SH-SY5Y (cell line): ENCODE data around the gene LBR.

ENCODE experiments used
- GATA2 ChIP-seq: IDR thresholded peaks from 2 replicates; pipeline ENCODE4 v1.6.1; 2011; ENCODE audit warnings: mild to moderate bottlenecking, low read depth, low read length
- GATA3 ChIP-seq: IDR thresholded peaks from 2 replicates; pipeline ENCODE4 v1.6.1; 2011; ENCODE audit warnings: low read depth, mild to moderate bottlenecking, low read length, moderate library complexity

The LBR gene

DNA sequence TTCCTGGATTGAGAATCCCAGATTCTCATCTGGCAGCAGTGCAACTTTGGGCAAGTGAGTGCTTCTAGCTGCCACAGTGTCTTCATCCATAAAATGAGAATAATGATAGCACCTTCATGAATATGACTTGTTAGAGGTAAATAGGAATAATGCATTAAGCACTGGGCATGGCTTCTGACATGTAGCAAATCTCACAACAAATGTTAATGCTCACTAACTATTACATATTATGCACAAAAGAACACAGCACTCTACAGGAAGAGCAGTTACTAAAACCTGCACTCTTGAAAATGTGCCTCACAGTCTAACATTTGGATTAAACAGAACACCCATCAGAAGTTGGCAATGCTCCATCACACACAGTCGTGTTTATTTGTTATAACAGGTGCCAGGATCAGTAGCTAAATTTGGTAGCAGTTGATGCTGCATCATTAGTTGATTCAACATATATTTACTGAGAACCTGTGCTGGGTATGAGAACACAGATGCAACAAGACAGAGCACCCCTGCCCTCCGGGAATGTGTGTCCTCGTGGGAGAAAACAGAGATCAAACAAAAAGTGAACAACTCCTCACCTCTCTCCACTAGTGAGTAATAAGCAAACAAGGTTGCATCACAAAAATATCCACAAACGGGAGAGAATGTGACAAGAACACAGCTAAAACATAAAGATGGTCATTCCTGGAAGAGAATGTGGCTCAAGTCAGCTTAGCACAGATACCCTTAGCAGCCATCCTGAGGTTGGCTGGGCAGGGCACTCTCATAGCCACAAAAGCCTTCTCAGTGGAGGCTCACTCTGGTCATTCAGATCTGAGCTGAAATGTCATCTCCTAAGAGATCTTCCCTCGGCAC, 26.2 kb upstream of the LBR start:
- no peak for TF ChIP-seq GATA2
- no peak for TF ChIP-seq GATA3

DNA sequence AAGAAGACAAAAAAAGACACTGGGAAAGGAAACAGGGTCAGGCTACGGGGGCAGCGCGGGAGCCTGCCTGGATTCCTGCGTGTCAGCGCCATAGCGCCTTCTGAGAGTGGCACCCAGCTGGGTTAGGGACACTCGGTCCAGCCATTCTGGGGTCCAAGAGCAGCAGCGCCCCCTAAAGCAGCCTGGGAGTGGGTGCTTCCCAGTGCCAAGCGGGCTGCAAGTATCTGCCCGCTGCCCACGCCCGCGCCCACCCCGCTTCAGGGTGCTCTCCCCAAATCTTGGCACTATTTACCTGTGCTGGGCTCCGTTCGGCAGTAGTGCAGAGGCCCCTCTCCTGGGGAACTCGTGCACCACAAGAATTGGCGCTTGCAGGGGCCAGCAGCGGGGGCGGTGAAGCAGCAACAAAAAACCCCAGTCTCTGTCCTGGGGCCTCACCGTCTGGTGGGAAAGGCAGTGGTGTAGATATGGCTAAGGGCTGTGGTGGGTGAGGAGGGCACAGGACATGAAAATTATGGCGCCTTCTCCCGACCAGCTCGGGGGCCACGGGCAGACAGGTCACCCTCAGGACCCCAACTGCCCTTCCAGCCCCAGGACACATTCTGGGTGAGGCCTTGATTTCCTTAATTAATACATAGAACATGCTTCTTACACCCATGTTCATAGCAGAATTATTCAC, 24.1 kb upstream of the LBR start:
- no peak for TF ChIP-seq GATA3
- no peak for TF ChIP-seq GATA2

DNA sequence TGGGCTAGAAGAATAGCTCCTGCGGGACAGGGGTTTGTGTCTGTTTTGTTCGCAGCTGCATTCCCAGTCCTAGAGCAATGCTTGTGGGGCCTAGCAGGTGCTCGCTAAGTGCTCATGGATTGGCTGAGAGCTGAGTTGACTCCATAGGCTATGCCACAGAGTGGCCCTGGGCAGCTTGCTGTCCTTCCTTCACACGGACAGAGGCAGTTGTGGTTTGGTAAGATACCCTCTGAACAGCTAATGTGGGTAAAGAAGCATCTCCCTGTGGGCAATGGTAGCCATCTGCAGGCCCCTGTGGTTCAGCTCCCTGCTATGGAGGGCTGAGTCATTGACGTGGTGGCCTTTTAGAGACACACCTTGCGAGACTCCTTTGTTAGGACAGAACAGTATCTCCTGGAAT, 23.5 kb upstream of the LBR start:
- TF ChIP-seq GATA2 (no peak), GATA3 (no peak)

DNA sequence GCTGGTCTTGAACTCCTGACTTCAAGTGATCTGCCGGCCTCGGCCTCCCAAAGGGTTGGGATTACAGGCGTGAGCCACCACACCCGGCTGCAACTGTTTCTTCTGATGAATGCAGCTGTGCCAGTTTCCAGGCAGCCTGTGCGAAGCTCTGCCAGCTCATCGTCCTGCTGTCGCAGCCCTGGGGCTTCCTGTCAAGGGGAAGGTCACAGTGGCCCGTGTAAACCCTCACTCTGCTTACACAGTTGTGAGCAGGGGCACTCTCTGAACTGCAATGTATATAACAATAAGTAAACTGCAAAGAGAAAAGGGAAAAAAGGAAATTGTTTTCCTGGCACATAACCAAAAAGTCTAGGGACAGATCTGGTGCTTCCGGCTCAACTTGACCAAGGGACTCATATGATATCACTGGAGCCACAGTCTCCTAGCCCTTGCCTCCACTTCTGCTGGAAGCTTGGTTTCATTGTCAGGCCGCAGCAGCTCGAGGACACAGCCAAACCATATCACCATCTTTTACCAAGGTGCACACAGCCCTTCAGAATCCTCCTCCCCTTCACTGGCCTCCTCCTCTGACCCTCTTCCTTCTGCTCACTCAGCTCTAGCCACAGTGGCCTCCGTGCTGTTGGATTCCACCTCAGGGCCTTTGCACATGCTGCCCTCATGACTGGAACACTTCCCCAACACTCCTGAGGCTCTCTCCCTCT, 22.8 kb upstream of the LBR start:
- TF ChIP-seq GATA2 (no peak), GATA3 (no peak)

DNA sequence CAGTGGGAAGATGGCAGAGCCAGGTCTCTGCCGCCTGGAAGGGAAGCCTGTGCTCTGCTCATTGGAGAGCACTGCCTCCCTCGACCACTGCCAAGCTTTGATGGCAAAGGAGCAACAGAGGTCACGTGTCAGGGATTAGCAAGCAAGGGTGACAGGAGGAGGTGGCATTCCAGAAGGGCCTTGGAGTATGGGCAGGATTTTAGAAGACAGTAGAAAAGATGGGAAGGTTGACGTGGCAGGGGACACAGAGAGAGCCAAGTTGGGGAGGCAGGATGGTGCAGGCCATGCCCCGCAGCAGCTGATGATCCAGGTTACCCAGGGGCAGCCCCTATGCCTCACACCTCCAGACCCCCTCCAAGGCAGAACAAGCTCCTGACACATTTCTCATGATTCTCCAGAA, 21.9 kb upstream of the LBR start:
- no peak for TF ChIP-seq GATA2
- TF ChIP-seq GATA3, result no peak

DNA sequence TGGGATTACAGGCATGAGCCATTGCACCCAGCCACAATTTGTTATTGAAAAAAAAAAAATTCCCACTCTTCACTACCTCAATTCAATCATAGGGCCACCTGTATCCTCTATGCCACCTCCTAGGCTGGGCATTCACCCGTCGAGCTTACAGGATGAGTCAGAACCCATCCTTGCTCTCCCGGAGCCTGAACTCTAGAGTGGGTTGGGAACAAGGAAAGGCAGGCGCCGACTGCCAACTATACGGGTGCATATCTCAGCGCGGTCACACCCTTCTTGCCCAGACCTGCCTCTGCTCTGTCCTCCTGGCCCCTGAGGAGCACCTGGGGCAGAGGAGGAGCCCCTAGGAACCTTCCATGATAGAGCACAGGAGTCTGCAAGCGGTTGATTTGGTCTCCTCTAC, 21.4 kb upstream of the LBR start:
- TF ChIP-seq GATA2, result no peak
- no peak for TF ChIP-seq GATA3

DNA sequence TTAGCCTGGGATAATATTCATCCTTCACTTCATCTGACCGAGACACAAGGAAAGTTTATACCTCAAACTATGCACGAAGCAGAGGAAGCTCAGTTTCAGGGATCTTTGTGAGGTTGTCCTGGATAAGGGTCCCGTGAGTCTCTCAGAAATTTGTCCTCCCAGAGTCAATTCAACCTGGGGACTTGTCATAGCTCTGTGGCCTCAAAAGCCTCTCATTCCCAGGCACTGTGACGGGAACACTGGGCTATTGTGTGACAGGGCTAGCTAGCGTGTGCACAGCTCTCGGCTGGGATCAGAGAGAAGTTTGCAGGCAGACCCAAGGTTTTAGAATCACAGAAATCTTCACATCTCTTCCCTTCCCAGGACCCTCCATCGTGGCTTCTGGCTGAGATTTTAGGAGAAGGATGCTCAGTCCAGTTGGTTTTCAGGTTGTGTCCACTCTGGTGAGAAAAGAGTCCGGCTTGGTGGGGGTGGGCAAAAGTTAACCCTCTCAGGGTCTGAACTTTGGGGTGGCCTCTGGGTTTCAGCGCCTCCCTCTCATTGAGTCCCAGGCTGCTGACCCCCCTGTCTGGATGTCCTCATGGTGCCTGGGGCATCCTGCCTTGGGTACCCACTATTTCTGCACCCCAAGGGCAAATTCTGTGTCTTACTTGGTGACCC, 20.4 kb upstream of the LBR start:
- no peak for TF ChIP-seq GATA2
- no peak for TF ChIP-seq GATA3

DNA sequence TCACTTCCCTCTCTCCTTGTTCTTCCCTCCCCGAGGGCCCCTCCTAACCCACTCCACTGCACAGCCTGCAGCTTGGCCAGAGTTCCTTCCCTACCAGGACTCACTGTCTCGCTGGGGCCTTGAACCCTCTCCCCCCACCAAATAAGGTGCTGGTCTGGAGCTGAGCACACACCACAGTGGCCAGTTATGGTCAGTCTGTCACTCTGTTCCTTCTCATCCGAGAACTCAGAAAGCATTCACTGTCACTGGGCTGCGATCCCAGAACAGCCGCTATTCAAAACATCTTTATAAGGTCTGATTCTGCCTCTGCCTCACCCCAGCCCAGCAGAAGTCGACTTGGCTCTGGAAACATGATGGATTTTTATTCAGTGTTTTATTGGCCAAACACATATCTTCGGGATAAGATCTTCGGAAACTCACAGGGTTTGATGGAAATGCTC, 19.8 kb upstream of the LBR start:
- no peak for TF ChIP-seq GATA2
- no peak for TF ChIP-seq GATA3

DNA sequence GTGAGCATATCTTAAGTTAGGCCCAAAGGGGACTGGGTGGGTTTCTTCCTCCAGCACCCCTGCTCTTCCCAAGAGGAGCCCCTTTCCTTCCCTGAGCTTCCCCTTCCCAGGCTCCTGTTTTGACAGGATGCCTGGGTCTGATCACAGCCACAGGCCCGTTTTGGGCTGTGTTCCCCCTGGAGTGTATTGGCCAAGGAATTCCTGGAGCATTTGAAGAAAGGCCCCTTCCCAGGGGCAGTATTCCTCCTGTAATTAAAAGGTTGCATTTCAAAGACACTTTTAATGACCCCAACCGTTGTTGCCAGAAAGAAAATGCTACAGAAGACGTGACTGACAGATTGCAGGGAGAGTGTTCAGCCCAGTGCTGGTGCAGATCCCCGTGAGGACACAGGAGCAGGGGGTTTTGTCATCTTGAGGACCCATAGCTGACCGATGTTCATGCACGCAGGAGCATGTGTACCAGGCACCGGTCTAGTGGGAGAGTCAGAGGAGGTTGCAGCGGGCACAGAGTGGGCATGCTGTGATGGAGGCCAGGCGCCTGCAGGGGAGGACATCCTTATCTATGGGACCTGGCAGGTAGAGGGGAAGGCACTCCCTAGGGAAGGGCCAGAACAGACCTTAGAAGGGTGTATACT, 19.3 kb upstream of the LBR start:
- TF ChIP-seq GATA3 (no peak), GATA2 (no peak)

DNA sequence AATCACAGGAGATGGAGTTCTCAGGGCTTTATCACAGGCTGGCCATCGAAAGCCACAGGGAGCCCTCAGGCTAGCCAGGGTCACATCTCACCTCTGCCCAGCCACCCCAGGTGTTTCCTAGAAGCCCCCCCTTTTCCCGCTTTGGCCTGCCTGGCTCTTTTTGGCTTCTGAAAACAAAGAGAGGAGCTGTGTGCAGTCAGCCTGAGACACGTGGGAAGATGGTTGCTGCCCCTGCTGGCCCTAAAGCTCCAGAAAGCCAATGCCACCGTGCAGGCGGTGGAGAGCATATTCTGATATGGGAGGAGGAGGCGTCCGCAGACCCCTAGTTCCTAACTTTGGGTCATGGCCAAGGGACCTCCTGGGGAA, 18.7 kb upstream of the LBR start:
- TF ChIP-seq GATA2 (no peak), GATA3 (no peak)

DNA sequence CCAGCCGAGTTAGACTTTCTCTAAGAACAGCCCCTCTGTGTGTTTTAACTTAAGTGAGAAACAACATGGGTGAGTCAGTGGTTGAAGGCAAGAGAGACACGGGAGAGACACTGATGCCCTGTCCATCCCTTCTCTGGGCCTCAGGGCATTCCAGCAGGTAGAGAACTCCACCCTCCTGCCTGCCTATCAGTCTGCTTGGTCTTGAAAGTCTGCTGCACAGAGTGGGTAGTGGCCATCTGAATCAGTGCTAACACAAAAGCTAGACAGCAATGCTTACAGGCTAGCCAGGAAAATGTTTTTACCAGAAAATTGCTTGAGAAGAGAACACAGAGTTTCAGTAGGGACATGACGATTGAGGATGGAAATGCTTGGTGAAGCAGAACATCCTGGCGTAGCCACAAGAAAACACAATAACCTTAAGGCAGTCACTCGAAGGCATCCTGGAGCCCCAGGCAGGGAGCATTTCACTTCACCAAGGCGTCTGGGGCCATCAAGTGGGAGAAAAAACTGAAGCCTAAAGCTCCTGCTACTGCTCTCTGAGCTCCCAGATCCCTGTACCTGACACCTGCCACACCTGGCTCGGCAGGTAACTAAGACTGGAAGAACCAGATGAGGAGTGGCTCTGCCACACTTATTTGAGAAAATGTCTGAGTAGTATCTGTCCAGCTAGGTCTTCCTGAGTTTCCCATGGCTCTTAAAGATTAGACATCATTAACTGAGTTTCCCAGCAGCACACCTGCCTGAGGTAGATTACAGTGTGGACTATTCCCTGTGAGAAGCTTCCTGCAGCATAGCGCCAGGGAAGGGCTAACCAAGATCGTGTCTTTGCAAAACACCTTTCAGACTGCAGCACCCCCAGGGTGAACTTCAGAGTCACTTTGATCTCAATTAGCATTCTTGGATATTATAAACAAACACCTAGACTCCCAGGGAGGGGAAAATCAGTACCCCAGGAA, 18.1 kb upstream of the LBR start:
- no peak for TF ChIP-seq GATA2
- TF ChIP-seq GATA3, result no peak

DNA sequence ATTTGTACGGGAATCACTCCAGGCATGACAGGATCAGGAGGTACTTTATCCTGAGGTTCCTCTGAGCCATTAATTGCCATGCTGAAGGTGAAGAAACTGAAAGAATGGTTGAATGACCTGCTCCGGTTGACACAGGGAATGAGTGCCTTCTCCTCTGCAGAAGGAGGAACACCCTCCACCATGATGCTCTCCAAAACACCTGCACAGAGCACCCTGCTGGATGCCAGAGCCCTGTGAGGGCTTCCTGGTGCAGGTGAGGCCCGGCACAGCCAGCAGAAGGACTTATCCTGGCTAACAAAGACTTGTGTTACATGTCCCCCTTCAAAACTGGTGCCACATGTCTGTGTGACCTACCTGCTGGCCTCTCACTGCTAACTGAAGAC, 14.3 kb upstream of the LBR start:
- no peak for TF ChIP-seq GATA2
- no peak for TF ChIP-seq GATA3

DNA sequence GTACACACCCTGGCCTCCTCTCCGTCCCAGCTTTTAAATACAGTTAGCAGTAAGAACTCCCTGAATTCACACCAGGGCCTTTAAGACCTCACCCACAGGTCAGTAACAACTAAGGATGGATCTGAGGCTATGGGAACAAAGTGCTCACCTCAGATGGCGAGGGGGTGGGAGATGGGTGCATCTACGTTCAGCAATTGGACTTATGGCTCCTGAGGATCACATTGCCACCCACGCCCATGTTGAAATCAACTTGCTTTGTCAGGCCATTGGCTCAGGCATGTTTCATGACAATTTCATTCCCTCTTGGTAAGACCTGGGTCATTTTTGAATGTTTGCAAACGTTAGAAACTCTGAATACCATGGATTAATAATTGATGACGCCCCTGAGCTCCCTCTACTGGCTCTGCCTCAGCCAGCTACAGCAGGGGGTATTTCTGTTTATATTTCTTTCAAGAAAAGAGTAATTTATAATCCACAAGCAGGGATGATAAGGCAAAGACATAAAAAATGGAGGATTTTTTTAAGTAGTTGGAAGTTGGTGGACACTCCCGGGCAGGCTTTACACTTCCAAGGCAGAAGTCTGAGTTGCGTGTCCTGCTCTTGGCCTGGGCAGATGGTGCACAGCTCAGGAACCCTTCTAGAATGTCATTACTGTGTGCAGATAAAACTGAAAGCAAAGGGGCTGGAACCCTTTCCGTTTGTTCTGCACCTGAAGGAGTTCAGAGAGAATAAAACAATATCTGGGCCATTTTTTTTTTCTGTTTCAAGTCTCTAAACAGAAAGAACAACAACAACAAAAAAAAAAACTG, 13.7 kb upstream of the LBR start:
- TF ChIP-seq GATA2 (no peak), GATA3 (no peak)
